Measurements from ENCODE around the gene PSMC2. TPM values are rescaled to one million over a fixed set of nuclear protein-coding genes. Genes with fewer than 3 reads are reported as not detected.
A peak's percentile ranks its signal among the peaks of the same experiment; 100 is the strongest.

Gene PSMC2
- total RNA-seq, 1 donor from 2014 or later, result 93.5 TPM

DNA sequence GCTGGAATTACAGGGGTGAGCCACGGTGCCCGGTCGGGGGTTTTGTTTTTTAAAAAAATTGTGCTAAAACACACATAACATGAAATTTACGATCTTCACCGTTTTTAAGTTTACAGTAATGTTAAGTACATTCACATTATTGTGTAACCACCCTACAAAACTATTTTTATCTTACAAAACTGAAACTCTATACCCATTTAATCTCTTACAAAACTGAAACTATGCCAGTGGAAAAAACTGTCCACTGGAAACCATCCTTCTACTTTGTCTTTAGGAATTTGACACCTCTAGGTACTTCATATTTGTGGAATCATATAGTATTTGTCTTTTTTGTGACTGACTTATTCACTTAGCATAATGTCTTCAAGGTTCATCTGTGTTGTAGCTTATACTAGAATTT is 1.0 kb upstream of the PSMC2 start:
- H3K4me3 Mint-ChIP-seq (ENCODE audit: low read depth), result peak overlapping the region; percentile 99

DNA sequence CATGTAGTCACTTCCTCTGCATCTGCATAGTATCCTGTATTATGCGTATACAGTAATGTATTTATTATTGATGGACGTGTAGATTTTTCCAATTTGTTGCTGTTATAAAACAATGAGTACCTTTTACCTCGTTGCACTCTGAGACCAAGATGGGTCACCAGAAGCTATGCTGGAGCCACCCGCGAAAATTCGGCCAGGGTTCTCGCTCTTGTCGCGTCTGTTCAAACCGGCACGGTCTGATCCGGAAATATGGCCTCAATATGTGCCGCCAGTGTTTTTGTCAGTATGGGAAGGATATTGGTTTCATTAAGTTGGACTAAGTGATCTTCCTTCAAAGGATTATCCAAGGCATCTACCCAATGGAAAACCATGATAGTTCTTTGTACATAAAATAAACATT is 1.0 kb downstream of the PSMC2 start:
- H3K4me3 Mint-ChIP-seq (ENCODE audit: low read depth), result peak overlapping the region; percentile 99
- DNase-seq (ENCODE audit: low spot score, unreplicated experiment), result no peak
- no peaks in the 10 kb centered on the region for H3K9me3 Mint-ChIP-seq (ENCODE audit: low read depth)
- H3K27me3 Mint-ChIP-seq, result no peaks in the 10 kb centered on the region
- peaks cover 6% of the 10 kb centered on the region for H3K36me3 Mint-ChIP-seq (ENCODE audit: insufficient read depth)
- H3K4me1 Mint-ChIP-seq (ENCODE audit: low read depth), result peaks cover 18% of the 10 kb centered on the region
- peak overlapping the region; percentile 88 for H3K27ac Mint-ChIP-seq
- TF ChIP-seq, protein P1, sequence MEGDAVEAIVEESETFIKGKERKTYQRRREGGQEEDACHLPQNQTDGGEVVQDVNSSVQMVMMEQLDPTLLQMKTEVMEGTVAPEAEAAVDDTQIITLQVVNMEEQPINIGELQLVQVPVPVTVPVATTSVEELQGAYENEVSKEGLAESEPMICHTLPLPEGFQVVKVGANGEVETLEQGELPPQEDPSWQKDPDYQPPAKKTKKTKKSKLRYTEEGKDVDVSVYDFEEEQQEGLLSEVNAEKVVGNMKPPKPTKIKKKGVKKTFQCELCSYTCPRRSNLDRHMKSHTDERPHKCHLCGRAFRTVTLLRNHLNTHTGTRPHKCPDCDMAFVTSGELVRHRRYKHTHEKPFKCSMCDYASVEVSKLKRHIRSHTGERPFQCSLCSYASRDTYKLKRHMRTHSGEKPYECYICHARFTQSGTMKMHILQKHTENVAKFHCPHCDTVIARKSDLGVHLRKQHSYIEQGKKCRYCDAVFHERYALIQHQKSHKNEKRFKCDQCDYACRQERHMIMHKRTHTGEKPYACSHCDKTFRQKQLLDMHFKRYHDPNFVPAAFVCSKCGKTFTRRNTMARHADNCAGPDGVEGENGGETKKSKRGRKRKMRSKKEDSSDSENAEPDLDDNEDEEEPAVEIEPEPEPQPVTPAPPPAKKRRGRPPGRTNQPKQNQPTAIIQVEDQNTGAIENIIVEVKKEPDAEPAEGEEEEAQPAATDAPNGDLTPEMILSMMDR (IDR thresholded peaks at IDR 0.05; ENCODE audit: unreplicated experiment), result no peak

More for the DNA sequence above, 1.0 kb upstream of the PSMC2 start:
- Mint-ChIP-seq H3K36me3 (ENCODE audit: insufficient read depth) (peaks cover 5% of the 10 kb centered on the region), H3K4me1 (ENCODE audit: low read depth) (peaks cover 18% of the 10 kb centered on the region), H3K27ac (no peak overlapping the region), H3K27me3 (no peaks in the 10 kb centered on the region), H3K9me3 (ENCODE audit: low read depth) (no peaks in the 10 kb centered on the region)
- DNase-seq (ENCODE audit: low spot score, unreplicated experiment), result no peak
- TF ChIP-seq, protein P1 (IDR thresholded peaks at IDR 0.05; ENCODE audit: unreplicated experiment), result no peak

DNA sequence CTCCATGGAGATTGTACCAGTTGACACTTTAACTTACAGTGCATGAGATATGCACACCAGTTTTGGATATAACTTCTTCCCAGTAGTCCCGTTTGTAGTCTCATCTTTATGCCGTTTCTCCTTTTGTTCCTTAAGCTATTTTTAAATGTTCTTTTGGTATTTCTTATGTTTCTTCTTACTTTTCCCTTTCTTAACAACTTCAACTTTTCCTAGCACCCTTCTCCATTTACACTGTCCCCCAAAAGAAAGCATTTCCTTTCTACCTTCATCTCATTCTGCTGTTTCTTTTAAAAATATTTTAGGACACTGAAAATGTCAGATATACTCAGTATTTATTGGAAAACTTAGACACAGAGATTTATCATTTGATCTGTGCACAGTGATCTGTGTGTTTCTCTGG is 1.5 kb downstream of the PSMC2 start:
- Mint-ChIP-seq H3K4me3 (ENCODE audit: low read depth) (peak overlapping the region; percentile 99), H3K9me3 (ENCODE audit: low read depth) (no peaks in the 10 kb centered on the region), H3K27ac (no peak overlapping the region), H3K4me1 (ENCODE audit: low read depth) (peaks cover 18% of the 10 kb centered on the region), H3K27me3 (no peaks in the 10 kb centered on the region), H3K36me3 (ENCODE audit: insufficient read depth) (peaks cover 6% of the 10 kb centered on the region)
- no peak for DNase-seq (ENCODE audit: low spot score, unreplicated experiment)
- TF ChIP-seq, protein P1 (IDR thresholded peaks at IDR 0.05; ENCODE audit: unreplicated experiment), result no peak

GRCh38 chr7:103349805-103350204 is 2.4 kb downstream of the PSMC2 start:
- Mint-ChIP-seq H3K27ac (peak overlapping the region; percentile 58), H3K36me3 (ENCODE audit: insufficient read depth) (peaks cover 6% of the 10 kb centered on the region), H3K27me3 (no peaks in the 10 kb centered on the region), H3K4me3 (ENCODE audit: low read depth) (peak overlapping the region; percentile 55), H3K9me3 (ENCODE audit: low read depth) (no peaks in the 10 kb centered on the region), H3K4me1 (ENCODE audit: low read depth) (peaks cover 18% of the 10 kb centered on the region)
- TF ChIP-seq, protein P1 (IDR thresholded peaks at IDR 0.05; ENCODE audit: unreplicated experiment), result no peak
- DNase-seq (ENCODE audit: low spot score, unreplicated experiment), result no peak

- Mint-ChIP-seq H3K4me3 (ENCODE audit: low read depth) (no peak overlapping the region), H3K4me1 (ENCODE audit: low read depth) (no peaks in the 10 kb centered on the region), H3K9me3 (ENCODE audit: low read depth) (no peaks in the 10 kb centered on the region), H3K27me3 (no peaks in the 10 kb centered on the region), H3K27ac (no peak overlapping the region), H3K36me3 (ENCODE audit: insufficient read depth) (peaks cover 6% of the 10 kb centered on the region)
- TF ChIP-seq, protein P1 (IDR thresholded peaks at IDR 0.05; ENCODE audit: unreplicated experiment), result no peak
- DNase-seq (ENCODE audit: low spot score, unreplicated experiment), result no peak
Observed at GRCh38 chr7:103369432-103369831, 22.0 kb downstream of the PSMC2 start.
